Measurements from ENCODE around the gene DUS1L.

Gene DUS1L

GRCh38 chr17:82101301-82101715 lies 35.7 kb upstream of the DUS1L start:
- no peak overlapping the region for H3K4me3 ChIP-seq (ENCODE audit: low read depth, low read length)

- H3K4me3 ChIP-seq (ENCODE audit: low read depth, low read length) = no peak overlapping the region
Measured at GRCh38 chr17:82100502-82101298, 35.1 kb upstream of the DUS1L start.

GRCh38 chr17:82098939-82099763 lies 33.5 kb upstream of the DUS1L start:
- peak overlapping the region; percentile 39 for H3K4me3 ChIP-seq (ENCODE audit: low read depth, low read length)

GRCh38 chr17:82098169-82098938 lies 32.8 kb upstream of the DUS1L start, which contains the start of gene FASN:
TSS of gene FASN (minus strand) at chr17:82098236. CDS start at chr17:82096445, 1,791 bp downstream.
- peak within 1 kb of the TSS; percentile 56 for H3K4me3 ChIP-seq (ENCODE audit: low read depth, low read length)

GRCh38 chr17:82097919-82098168 lies 32.2 kb upstream of the DUS1L start:
- H3K4me3 ChIP-seq (ENCODE audit: low read depth, low read length) = peak overlapping the region; percentile 56

GRCh38 chr17:82097184-82097918 lies 31.7 kb upstream of the DUS1L start:
- H3K4me3 ChIP-seq (ENCODE audit: low read depth, low read length) = peak overlapping the region; percentile 56

- peak overlapping the region; percentile 56 for H3K4me3 ChIP-seq (ENCODE audit: low read depth, low read length)
Measured at GRCh38 chr17:82096709-82097183, 31.1 kb upstream of the DUS1L start.

GRCh38 chr17:82095777-82096708 lies 30.4 kb upstream of the DUS1L start:
- no peak overlapping the region for H3K4me3 ChIP-seq (ENCODE audit: low read depth, low read length)

GRCh38 chr17:82094931-82095776 lies 29.6 kb upstream of the DUS1L start:
- no peak overlapping the region for H3K4me3 ChIP-seq (ENCODE audit: low read depth, low read length)

GRCh38 chr17:82092995-82093751 lies 27.6 kb upstream of the DUS1L start:
- H3K4me3 ChIP-seq (ENCODE audit: low read depth, low read length) = no peak overlapping the region

GRCh38 chr17:82092628-82092994 lies 27.0 kb upstream of the DUS1L start:
- no peak overlapping the region for H3K4me3 ChIP-seq (ENCODE audit: low read depth, low read length)

- no peak overlapping the region for H3K4me3 ChIP-seq (ENCODE audit: low read depth, low read length)
Measured at GRCh38 chr17:82092094-82092586, 26.5 kb upstream of the DUS1L start.

- no peak overlapping the region for H3K4me3 ChIP-seq (ENCODE audit: low read depth, low read length)
Measured at GRCh38 chr17:82091264-82092066, 25.9 kb upstream of the DUS1L start.

- H3K4me3 ChIP-seq (ENCODE audit: low read depth, low read length) = no peak overlapping the region
Measured at GRCh38 chr17:82090549-82091263, 25.1 kb upstream of the DUS1L start.

- no peak overlapping the region for H3K4me3 ChIP-seq (ENCODE audit: low read depth, low read length)
Measured at GRCh38 chr17:82089723-82090548, 24.3 kb upstream of the DUS1L start.

Measured in iPS-11a (cell line).